ENCODE data around the gene SMIM41. TPM values are rescaled to one million over a fixed set of nuclear protein-coding genes. Genes with fewer than 3 reads are reported as not detected.

Gene SMIM41
- total RNA-seq, 4 donors from 2014 or later: not detected

- peak in 1 of 2 donors; percentile 35 for DNase-seq
- H3K27ac ChIP-seq: peak overlapping the region; percentile 41 to 98 (median 92)
Observed at GRCh38 chr12:52058631-52059361, 20.7 kb upstream of the SMIM41 start.

GRCh38 chr12:52059582-52060497 is 19.7 kb upstream of the SMIM41 start:
- Histone ChIP-seq H3K9me3 (no peaks in the 10 kb centered on the region), H3K4me1 (peaks cover 18 to 37% of the 10 kb centered on the region in 2 donors), H3K4me3 (no peak overlapping the region), H3K27ac (peak overlapping the region; percentile 41 to 95 (median 89)), H3K27me3 (no peaks in the 10 kb centered on the region), H3K36me3 (peaks cover 0 to 48% of the 10 kb centered on the region in 2 donors)
- TF ChIP-seq CTCF (IDR thresholded peaks at IDR 0.05 in 4 of 5, conservative IDR thresholded peaks at IDR 0.05 in 1 of 5) (no peak), POLR2A (IDR thresholded peaks at IDR 0.05) (peak in 1 of 2 donors; percentile 28)
- no peak for ATAC-seq
- in situ Hi-C loops (cut with MboI; ENCODE audit: low sequenced_read_pairs in 4 of 4): no loop called here
- intact Hi-C loops (cut with DNase I; ENCODE audit: low total_unique reads): no loop called here
- DNase-seq: peak in 1 of 2 donors; percentile 15

More at GRCh38 chr12:52058631-52059361, 20.7 kb upstream of the SMIM41 start:
- in situ Hi-C loops (cut with MboI; ENCODE audit: low sequenced_read_pairs in 4 of 4): no loop called here
- Histone ChIP-seq H3K36me3 (peaks cover 0 to 56% of the 10 kb centered on the region in 2 donors), H3K9me3 (no peaks in the 10 kb centered on the region), H3K27me3 (no peaks in the 10 kb centered on the region), H3K4me3 (no peak overlapping the region), H3K4me1 (peaks cover 12 to 27% of the 10 kb centered on the region in 2 donors)
- intact Hi-C loops (cut with DNase I; ENCODE audit: low total_unique reads): no loop called here
- TF ChIP-seq CTCF (IDR thresholded peaks at IDR 0.05 in 4 of 5, conservative IDR thresholded peaks at IDR 0.05 in 1 of 5) (no peak), POLR2A (IDR thresholded peaks at IDR 0.05) (peak in 1 of 2 donors; percentile 14)
- ATAC-seq: no peak

- Histone ChIP-seq H3K4me1 (peaks cover 18 to 35% of the 10 kb centered on the region in 2 donors), H3K27ac (peak overlapping the region; percentile 77 to 95 (median 89)), H3K36me3 (peaks cover 0 to 40% of the 10 kb centered on the region in 2 donors), H3K4me3 (no peak overlapping the region), H3K27me3 (no peaks in the 10 kb centered on the region), H3K9me3 (no peaks in the 10 kb centered on the region)
- no peak for DNase-seq
- TF ChIP-seq CTCF (IDR thresholded peaks at IDR 0.05 in 4 of 5, conservative IDR thresholded peaks at IDR 0.05 in 1 of 5) (no peak), POLR2A (IDR thresholded peaks at IDR 0.05) (no peak)
- in situ Hi-C loops (cut with MboI; ENCODE audit: low sequenced_read_pairs in 4 of 4): no loop called here
- ATAC-seq: no peak
- intact Hi-C loops (cut with DNase I; ENCODE audit: low total_unique reads): no loop called here
Observed at GRCh38 chr12:52060498-52061177, 18.9 kb upstream of the SMIM41 start.

- TF ChIP-seq CTCF (IDR thresholded peaks at IDR 0.05 in 4 of 5, conservative IDR thresholded peaks at IDR 0.05 in 1 of 5) (no peak), POLR2A (IDR thresholded peaks at IDR 0.05) (no peak)
- Histone ChIP-seq H3K4me3 (no peak overlapping the region), H3K27ac (peak overlapping the region; percentile 77 to 95 (median 89)), H3K9me3 (no peaks in the 10 kb centered on the region), H3K27me3 (no peaks in the 10 kb centered on the region), H3K36me3 (peaks cover 0 to 31% of the 10 kb centered on the region in 2 donors), H3K4me1 (peaks cover 18 to 35% of the 10 kb centered on the region in 2 donors)
- DNase-seq (no peak), ATAC-seq (no peak)
- intact Hi-C loops (cut with DNase I; ENCODE audit: low total_unique reads): loop anchor here (1.0 kb wide), 1 partner anchor 22 kb away; no protein-coding TSS in a partner anchor
- in situ Hi-C loops (cut with MboI; ENCODE audit: low sequenced_read_pairs in 4 of 4): no loop called here
Observed at GRCh38 chr12:52061470-52062166, 17.9 kb upstream of the SMIM41 start.
